Measurements from ENCODE around the gene NOTCH4.

The NOTCH4 gene

DNA sequence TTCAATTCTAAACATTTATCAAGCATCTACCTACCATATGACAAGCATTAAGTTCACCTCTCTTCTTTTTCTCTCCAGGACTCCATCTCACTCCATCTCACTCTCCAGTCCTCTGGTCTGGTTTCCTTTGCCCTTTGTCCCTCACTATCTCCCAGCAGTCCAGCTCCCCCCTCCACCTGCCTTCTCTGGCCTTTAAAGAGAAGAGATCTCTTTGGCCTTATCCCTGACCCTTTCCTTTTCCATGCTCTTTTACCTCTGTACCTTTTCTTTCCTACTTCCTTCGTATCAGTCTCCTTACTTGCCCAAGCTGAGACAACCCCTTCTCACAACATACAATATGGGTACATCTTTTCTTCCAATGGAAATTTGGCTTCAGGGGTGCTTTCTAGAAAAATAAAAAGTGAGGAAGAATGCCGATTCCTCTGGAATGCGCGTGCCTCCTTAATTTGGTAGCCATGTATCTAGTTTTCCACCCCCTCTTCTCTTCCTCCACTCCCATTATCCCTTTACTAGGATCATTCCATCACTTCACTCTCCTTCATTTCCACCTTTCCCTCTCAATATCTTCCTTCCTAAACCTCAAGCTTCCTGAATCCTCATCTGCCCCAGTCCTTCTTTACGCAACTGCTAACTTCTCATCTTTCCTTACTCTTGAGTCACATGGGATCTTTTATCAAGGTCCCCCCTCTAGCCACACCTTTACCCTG is 47.2 kb downstream of the NOTCH4 start:
- Histone ChIP-seq H3K4me1 (peaks cover 66% of the 10 kb centered on the region), H3K9me3 (no peaks in the 10 kb centered on the region), H3K9ac (peak overlapping the region; percentile 82), H3K4me3 (peak overlapping the region; percentile 88), H4K20me1 (no peaks in the 10 kb centered on the region), H3K27ac (peak overlapping the region; percentile 89), H3K36me3 (peaks cover 24% of the 10 kb centered on the region), H3K27me3 (no peaks in the 10 kb centered on the region), H3K4me2 (peak overlapping the region; percentile 94)
- TF ChIP-seq Cebpa-rat (IDR thresholded peaks at IDR 0.05): no peak

DNA sequence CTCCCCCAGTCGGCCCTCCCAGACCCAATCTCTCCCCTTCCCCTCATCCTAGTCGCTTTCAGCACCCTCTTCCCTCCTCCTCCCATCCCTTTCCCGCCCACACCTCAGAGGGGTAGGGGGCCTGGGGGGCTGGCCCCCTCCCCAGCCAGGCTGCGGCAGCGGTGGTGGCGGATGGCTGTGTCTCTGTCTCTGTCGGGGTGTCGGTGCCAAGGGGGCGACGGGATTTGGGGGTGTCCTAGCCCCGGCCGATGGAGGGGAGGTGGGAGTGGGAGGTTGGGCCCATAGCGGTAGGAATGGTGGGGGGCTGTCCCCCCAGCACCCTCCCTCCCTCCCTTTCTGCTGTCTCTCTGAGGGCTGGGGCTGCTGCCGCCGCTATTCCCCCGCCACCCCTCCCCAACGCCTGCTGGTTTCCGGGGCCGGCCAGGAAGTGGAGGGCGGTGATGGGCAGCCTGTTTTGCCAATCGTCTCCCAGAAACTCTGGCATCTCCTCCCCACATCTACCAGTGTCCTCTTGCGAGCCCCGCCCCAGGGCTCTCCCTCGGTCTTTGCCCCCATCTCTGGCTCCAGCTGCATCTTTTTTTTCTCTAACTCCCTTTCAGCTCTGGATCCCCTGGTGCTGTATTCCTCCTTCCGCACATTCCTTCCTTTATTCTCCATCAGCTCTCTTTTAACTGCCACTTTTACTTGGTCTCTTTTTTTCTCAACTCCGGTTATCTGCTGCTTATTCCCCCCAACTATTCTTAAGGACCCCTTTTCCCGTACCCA is 48.0 kb downstream of the NOTCH4 start, which contains the start of gene AGPAT1:
AGPAT1 (minus strand) TSS at position 374 of the 765 bp plus-strand sequence. CDS start 4,588 bp downstream, outside the sequence.
- H3K27me3 ChIP-seq: no peaks in the 10 kb centered on the region
- peak within 1 kb of the TSS; percentile 93 for H3K9ac ChIP-seq
- peak within 1 kb of the TSS; percentile 88 for H3K4me3 ChIP-seq
- peaks cover 66% of the 10 kb centered on the region for H3K4me1 ChIP-seq
- H4K20me1 ChIP-seq: no peaks in the 10 kb centered on the region
- no peaks in the 10 kb centered on the region for H3K9me3 ChIP-seq
- H3K4me2 ChIP-seq: peak within 1 kb of the TSS; percentile 100
- no peak for TF ChIP-seq Cebpa-rat (IDR thresholded peaks at IDR 0.05)
- H3K27ac ChIP-seq: peak within 1 kb of the TSS; percentile 90
- H3K36me3 ChIP-seq: peaks cover 24% of the 10 kb centered on the region

DNA sequence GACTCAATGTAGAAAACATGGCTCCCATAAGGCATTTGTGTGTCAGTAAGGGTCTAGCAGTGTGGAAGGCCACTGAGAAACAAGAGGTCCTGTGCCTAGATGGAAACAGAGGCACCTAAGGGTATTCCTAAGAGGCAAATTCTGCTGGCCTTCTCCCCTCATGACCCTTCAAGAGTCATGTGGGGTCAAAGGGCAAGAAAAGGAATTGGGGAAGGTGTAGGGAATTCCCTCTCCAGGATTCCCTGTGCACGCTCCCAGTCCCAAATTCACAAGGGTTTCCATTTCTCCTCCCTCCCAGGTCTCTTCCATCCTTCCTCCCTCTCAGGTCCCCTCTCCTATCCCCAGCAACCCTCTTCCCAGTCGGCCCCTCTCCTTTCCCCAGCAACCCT is 48.6 kb downstream of the NOTCH4 start:
- H3K27ac ChIP-seq: peak overlapping the region; percentile 90
- H4K20me1 ChIP-seq: no peaks in the 10 kb centered on the region
- peak overlapping the region; percentile 100 for H3K4me2 ChIP-seq
- peaks cover 24% of the 10 kb centered on the region for H3K36me3 ChIP-seq
- peaks cover 61% of the 10 kb centered on the region for H3K4me1 ChIP-seq
- TF ChIP-seq Cebpa-rat (IDR thresholded peaks at IDR 0.05): no peak
- H3K9me3 ChIP-seq: no peaks in the 10 kb centered on the region
- peak overlapping the region; percentile 93 for H3K9ac ChIP-seq
- no peaks in the 10 kb centered on the region for H3K27me3 ChIP-seq
- H3K4me3 ChIP-seq: peak overlapping the region; percentile 88

DNA sequence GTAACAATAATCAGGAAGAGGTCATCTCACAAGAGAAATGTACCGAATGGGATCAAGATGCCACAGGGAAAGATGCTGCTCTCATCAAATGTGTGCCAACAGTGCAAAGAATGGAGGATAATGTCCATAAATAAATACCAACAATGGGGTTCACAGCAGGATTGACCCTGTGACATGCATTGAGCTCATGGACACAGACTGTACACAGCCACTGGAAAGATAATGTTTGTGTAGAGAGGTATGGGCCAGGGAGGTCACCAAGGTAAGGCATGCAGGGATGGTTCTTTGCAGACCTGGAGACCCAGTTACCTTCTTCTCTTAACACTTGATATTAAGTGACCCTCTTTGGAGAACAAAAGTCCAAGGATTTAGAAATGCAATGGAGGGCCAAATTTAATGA is 49.5 kb downstream of the NOTCH4 start:
- H3K9ac ChIP-seq: no peak overlapping the region
- peaks cover 52% of the 10 kb centered on the region for H3K4me1 ChIP-seq
- H3K4me3 ChIP-seq: peak overlapping the region; percentile 88
- H3K4me2 ChIP-seq: peak overlapping the region; percentile 100
- no peaks in the 10 kb centered on the region for H4K20me1 ChIP-seq
- peaks cover 24% of the 10 kb centered on the region for H3K36me3 ChIP-seq
- H3K27me3 ChIP-seq: no peaks in the 10 kb centered on the region
- H3K27ac ChIP-seq: no peak overlapping the region
- no peaks in the 10 kb centered on the region for H3K9me3 ChIP-seq
- no peak for TF ChIP-seq Cebpa-rat (IDR thresholded peaks at IDR 0.05)

DNA sequence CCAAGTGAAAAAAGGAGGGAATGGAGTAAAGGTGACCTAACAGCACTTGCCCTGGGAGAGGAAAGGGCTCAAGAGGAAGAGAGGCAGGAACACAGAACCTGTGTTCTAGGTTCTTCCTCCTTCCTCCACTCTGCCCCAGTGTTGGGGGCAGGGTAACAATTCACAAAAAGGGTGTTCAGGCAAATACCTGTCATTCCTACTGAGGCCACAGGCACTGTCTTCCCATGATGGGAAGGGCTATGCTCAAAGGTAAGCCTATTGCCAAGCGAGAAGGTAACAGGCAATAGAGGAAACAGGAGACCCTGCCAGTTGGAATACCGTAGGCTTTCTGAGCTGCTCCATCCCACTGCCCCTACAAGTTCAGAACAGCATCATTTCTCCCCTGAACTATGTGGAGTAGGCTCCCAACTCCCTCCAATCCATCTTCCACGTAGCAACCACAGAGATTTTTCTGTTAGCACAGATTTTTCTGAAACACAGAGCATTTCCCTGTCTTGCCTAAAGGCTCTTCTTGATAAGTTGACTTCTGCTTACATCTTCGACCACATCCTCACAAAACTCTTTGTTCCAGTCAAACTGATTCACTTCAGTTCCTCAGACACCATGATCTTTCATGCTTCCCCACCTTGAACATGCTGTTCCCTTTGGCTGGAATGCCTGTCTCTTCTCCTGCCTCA is 50.7 kb downstream of the NOTCH4 start:
- Histone ChIP-seq H3K36me3 (peaks cover 34% of the 10 kb centered on the region), H3K9ac (no peak overlapping the region), H4K20me1 (no peaks in the 10 kb centered on the region), H3K27me3 (no peaks in the 10 kb centered on the region), H3K4me2 (peak overlapping the region; percentile 38), H3K4me1 (peaks cover 49% of the 10 kb centered on the region), H3K27ac (no peak overlapping the region), H3K4me3 (no peak overlapping the region), H3K9me3 (no peaks in the 10 kb centered on the region)
- no peak for TF ChIP-seq Cebpa-rat (IDR thresholded peaks at IDR 0.05)

DNA sequence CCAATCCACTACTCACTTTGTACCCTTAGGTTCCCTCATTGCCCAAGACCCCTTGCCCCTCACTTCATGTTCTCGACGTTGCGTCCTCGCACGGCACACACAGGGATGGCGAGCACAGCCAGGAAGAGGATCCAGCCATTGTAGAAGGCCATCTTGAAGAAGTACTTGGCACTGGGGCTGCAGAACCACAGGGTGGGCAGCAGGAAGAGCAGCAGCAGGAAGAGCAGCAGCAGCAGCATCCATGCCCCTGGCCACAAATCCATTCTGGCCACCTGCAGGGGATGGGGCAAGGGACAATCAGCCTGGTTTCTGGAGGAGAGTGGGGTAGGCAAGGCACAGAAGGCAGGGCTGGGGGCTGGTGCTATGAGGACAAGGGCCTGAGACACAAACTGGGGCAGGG is 52.6 kb downstream of the NOTCH4 start:
- Histone ChIP-seq H3K27ac (no peak overlapping the region), H3K27me3 (no peaks in the 10 kb centered on the region), H4K20me1 (no peaks in the 10 kb centered on the region), H3K9me3 (no peaks in the 10 kb centered on the region), H3K4me2 (no peak overlapping the region), H3K4me3 (no peak overlapping the region), H3K36me3 (peaks cover 54% of the 10 kb centered on the region), H3K9ac (no peak overlapping the region), H3K4me1 (peaks cover 44% of the 10 kb centered on the region)
- no peak for TF ChIP-seq Cebpa-rat (IDR thresholded peaks at IDR 0.05)

DNA sequence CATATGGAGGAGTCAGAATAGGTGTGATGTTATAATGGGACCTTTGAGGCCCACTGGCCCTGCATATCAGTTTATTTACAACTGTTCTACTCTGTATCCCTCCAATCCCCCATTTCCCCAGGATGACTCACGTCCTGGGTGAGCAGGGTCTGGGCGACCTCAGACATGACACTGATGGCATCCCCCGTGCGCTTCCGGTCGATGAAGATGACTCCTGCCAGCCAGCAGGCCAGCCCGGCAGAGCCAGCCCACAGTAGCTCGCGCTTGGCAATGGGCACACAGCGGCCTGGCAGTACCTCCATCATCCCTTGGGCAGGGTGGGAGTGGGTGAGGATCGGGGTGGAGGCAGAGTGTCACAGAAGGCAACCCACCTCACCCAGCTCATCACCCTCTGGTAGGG is 53.6 kb downstream of the NOTCH4 start:
- H3K27ac ChIP-seq: no peak overlapping the region
- no peak overlapping the region for H3K4me3 ChIP-seq
- no peaks in the 10 kb centered on the region for H4K20me1 ChIP-seq
- no peak for TF ChIP-seq Cebpa-rat (IDR thresholded peaks at IDR 0.05)
- peaks cover 61% of the 10 kb centered on the region for H3K36me3 ChIP-seq
- H3K9me3 ChIP-seq: no peaks in the 10 kb centered on the region
- peaks cover 41% of the 10 kb centered on the region for H3K4me1 ChIP-seq
- no peak overlapping the region for H3K9ac ChIP-seq
- H3K27me3 ChIP-seq: no peaks in the 10 kb centered on the region
- H3K4me2 ChIP-seq: no peak overlapping the region

DNA sequence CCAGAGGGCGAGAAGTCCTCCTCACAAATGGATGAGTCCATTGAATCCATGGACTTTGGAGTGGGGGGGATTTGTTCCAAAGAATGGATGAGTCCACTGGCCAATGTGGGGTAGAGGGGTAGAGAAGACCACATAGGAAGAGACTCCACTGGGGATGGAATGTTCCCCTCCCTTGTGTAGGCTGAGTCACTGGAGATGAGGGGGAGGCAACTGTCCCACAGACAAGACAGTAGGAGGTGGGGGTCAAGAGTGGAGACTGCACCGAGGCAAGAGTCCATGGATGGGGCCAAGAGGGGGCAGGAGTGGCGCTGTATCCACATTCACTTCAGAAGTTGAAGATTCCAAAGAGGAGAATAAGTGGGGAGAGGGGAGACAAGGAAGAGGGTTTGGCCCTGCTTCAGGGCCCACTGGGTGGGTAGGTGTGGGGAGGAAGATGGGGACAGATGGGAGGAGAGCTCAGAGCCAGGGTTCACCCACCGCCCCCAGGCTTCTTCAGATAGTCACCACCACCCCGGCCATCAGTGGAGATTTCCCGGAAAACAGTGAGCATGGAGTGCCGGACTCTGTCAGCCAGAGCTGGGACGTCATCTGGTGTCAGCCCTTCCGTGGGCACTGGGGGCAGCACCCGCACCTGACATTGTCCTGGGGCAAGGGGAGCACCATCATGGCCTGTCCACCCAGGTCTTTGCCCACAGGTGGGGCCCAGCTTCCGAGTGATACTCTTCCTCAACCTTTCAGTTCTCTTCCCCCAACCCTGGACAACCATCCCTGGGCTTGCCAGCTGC is 54.9 kb downstream of the NOTCH4 start:
- peaks cover 70% of the 10 kb centered on the region for H3K36me3 ChIP-seq
- H3K4me2 ChIP-seq: no peak overlapping the region
- H3K27ac ChIP-seq: no peak overlapping the region
- H3K4me1 ChIP-seq: peaks cover 28% of the 10 kb centered on the region
- H4K20me1 ChIP-seq: no peaks in the 10 kb centered on the region
- TF ChIP-seq Cebpa-rat (IDR thresholded peaks at IDR 0.05): no peak
- H3K4me3 ChIP-seq: no peak overlapping the region
- no peaks in the 10 kb centered on the region for H3K9me3 ChIP-seq
- H3K9ac ChIP-seq: no peak overlapping the region
- H3K27me3 ChIP-seq: no peaks in the 10 kb centered on the region

DNA sequence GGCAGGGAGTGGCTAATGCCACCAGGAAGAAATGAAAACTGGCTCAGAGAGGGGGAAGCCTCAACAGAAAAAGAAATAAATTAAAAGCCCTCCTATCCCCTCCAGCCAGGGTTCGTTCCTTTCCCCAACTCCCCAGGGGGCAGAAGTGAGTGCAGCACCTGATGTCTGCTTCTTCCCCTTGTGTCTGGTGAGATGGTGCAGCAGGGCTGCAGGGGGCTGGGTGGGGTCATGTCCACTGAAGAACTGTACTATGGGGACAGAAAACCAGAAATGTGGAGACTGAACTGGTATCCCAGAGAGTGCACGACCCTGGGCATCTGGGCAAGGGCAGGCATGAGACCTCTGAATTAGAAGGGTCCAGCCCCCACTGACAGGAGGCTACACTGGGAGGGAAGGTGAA is 55.5 kb downstream of the NOTCH4 start:
- Histone ChIP-seq H3K27me3 (no peaks in the 10 kb centered on the region), H3K27ac (no peak overlapping the region; the same call in 1 of the 2 replicates), H4K20me1 (no peaks in the 10 kb centered on the region), H3K9ac (no peak overlapping the region), H3K36me3 (peaks cover 76% of the 10 kb centered on the region), H3K4me3 (no peak overlapping the region), H3K4me2 (peak overlapping the region; percentile 19; the same call in 1 of the 2 replicates), H3K4me1 (peaks cover 22% of the 10 kb centered on the region), H3K9me3 (no peaks in the 10 kb centered on the region)
- TF ChIP-seq Cebpa-rat (IDR thresholded peaks at IDR 0.05): no peak
